SK-N-SH (cell line): ENCODE measurements around the gene IGF2BP2. TPM values are rescaled to one million over a fixed set of nuclear protein-coding genes. Genes with fewer than 3 reads are reported as not detected.
"Not testable (repeated sequence)": the region's sequence is repeated elsewhere in the genome, so short reads cannot be mapped to it uniquely, and the experiment has no call there.

Experiments used
- CTCF ChIA-PET: fragments of 300-600, 350-600 bp; formaldehyde crosslinking; extraction: SDS; loops from one replicate; lab custom pipeline; 2021; lab: Yijun Ruan, JAX
- POLR2A ChIA-PET: fragments of 350-600 bp; sonication (Branson Sonifier 250); formaldehyde crosslinking; extraction: SDS; loops from one replicate; lab custom pipeline; 2020; ENCODE audit warnings: antibody characterized with exemption, inconsistent platforms; lab: Yijun Ruan, JAX
- DNase-seq: peaks from one replicate; pipeline ENCODE4 v3.0.0; 2012
- H2AFZ ChIP-seq: fragments of 200-600 bp; sonication (generic); 2 replicates; pipeline ENCODE4 v1.8.1; 2016; ENCODE audit warnings: antibody characterized with exemption, mild to moderate bottlenecking, low read depth
- H3F3A ChIP-seq: fragments of 200-600 bp; sonication (generic); replicated peaks from 2 replicates; pipeline ENCODE3; 2016; ENCODE audit warnings: antibody characterized with exemption, mild to moderate bottlenecking; ENCODE audit not compliant: insufficient read depth
- H3K27ac ChIP-seq, 2 experiments: fragments of 200-500 bp in 1 of 2; fragments of 200-600 bp in 1 of 2; sonication (Bioruptor generic) in 1 of 2; sonication (generic), shearing (Covaris generic) in 1 of 2; 2 replicates each; pipeline versions ENCODE4 v1.5.1 to v1.6.1; 2014 to 2016; ENCODE audit warnings: low read depth in 2 of 2, inconsistent platforms in 1 of 2, low read length in 1 of 2, mild to moderate bottlenecking in 1 of 2, mixed read lengths in 1 of 2
- H3K27me3 ChIP-seq: fragments of 200-600 bp; sonication (generic), shearing (Covaris generic); 2 replicates; pipeline ENCODE4 v1.6.1; 2016; ENCODE audit warnings: mixed run types; ENCODE audit not compliant: insufficient read depth
- H3K36me3 ChIP-seq, 2 experiments: fragments of 200-500 bp in 1 of 2; fragments of 200-600 bp in 1 of 2; sonication (Bioruptor generic) in 1 of 2; sonication (generic) in 1 of 2; replicated peaks in 1 of 2; 2 replicates each; pipeline versions ENCODE3 to v1.5.1; 2014 to 2016; ENCODE audit warnings: low read length in 1 of 2, mild to moderate bottlenecking in 1 of 2; ENCODE audit not compliant: insufficient read depth in 2 of 2, control insufficient read depth in 1 of 2
- H3K4me1 ChIP-seq, 2 experiments: fragments of 200-500 bp in 1 of 2; fragments of 200-600 bp in 1 of 2; sonication (Bioruptor generic) in 1 of 2; sonication (generic), shearing (Covaris generic) in 1 of 2; 2 replicates each; pipeline versions ENCODE4 v1.5.1 to v1.6.1; 2014 to 2016; ENCODE audit warnings: low read depth in 1 of 2, low read length in 1 of 2, mixed run types in 1 of 2; ENCODE audit not compliant: insufficient read depth in 2 of 2, control insufficient read depth in 1 of 2
- H3K4me2 ChIP-seq: fragments of 200-600 bp; sonication (generic), shearing (Covaris generic); 2 replicates; pipeline ENCODE4 v1.6.1; 2017; ENCODE audit warnings: mixed run types
- H3K4me3 ChIP-seq, 2 experiments: fragments of 200-500 bp in 1 of 2; fragments of 200-600 bp in 1 of 2; sonication (Bioruptor generic) in 1 of 2; sonication (generic), shearing (Covaris generic) in 1 of 2; 2 replicates each; pipeline versions ENCODE4 v1.5.1 to v1.8.1; 2014 to 2016; ENCODE audit warnings: low read depth in 2 of 2, inconsistent platforms in 1 of 2, low read length in 1 of 2, mild to moderate bottlenecking in 1 of 2, mixed read lengths in 1 of 2, moderate library complexity in 1 of 2
- H3K79me2 ChIP-seq: fragments of 200-600 bp; sonication (generic); 2 replicates; pipeline ENCODE4 v1.8.1; 2017; ENCODE audit warnings: mild to moderate bottlenecking; ENCODE audit not compliant: insufficient read depth
- H3K9ac ChIP-seq: fragments of 200-600 bp; sonication (generic); 2 replicates; pipeline ENCODE4 v1.6.1; 2017; ENCODE audit warnings: mixed run types
- H3K9me2 ChIP-seq: fragments of 200-600 bp; sonication (generic); 2 replicates; pipeline ENCODE4 v1.6.1; 2017; ENCODE audit warnings: mixed run types
- H3K9me3 ChIP-seq: fragments of 200-600 bp; sonication (generic); 2 replicates; pipeline ENCODE4 v1.6.1; 2017; ENCODE audit warnings: mixed run types, mild to moderate bottlenecking, moderate library complexity
- H4K20me1 ChIP-seq: fragments of 200-600 bp; sonication (generic); 2 replicates; pipeline ENCODE4 v1.6.1; 2017; ENCODE audit warnings: mild to moderate bottlenecking, mixed run types; ENCODE audit not compliant: insufficient read depth
- CHD2 ChIP-seq: fragments of 150-350 bp; IDR thresholded peaks from 2 replicates; pipeline ENCODE4 v1.6.1; 2018; ENCODE audit warnings: low read length; ENCODE audit not compliant: partially characterized antibody
- EP300 ChIP-seq, 2 experiments: IDR thresholded peaks; 2 replicates each; pipeline versions ENCODE4 v1.4.0 to v1.6.1; 2012; ENCODE audit warnings: borderline replicate concordance in 1 of 2, low read depth in 1 of 2, low read length in 1 of 2
- EZH2phosphoT487 ChIP-seq: fragments of 200-600 bp; sonication (generic); IDR thresholded peaks from 2 replicates; pipeline ENCODE4 v1.6.1; 2017; ENCODE audit warnings: low read depth, mixed run types, mild to moderate bottlenecking, antibody characterized with exemption, moderate library complexity, borderline replicate concordance
- MEF2A ChIP-seq: IDR thresholded peaks from 2 replicates; pipeline ENCODE4 v1.4.0; 2012; ENCODE audit warnings: low read depth, borderline replicate concordance
- NFIC ChIP-seq: IDR thresholded peaks from 2 replicates; pipeline ENCODE4 v1.4.0; 2012; ENCODE audit warnings: borderline replicate concordance
- NRF1 ChIP-seq: IDR thresholded peaks from 2 replicates; pipeline ENCODE4 v1.6.1; 2012; ENCODE audit warnings: low read depth, mild to moderate bottlenecking, low read length
- PBX3 ChIP-seq: IDR thresholded peaks from 2 replicates; pipeline ENCODE4; 2012
- POLR2AphosphoS5 ChIP-seq: IDR thresholded peaks from 2 replicates; pipeline ENCODE4 v1.6.1; 2012; ENCODE audit warnings: low read depth, low read length
- RFX5 ChIP-seq: IDR thresholded peaks from 2 replicates; pipeline ENCODE4 v1.6.1; 2012; ENCODE audit warnings: mild to moderate bottlenecking, improper control_type of control experiment, low read length
- RXRA ChIP-seq: IDR thresholded peaks from 2 replicates; pipeline ENCODE4 v1.4.0; 2012; ENCODE audit warnings: low read depth, mild to moderate bottlenecking, borderline replicate concordance
- SIN3A ChIP-seq: IDR thresholded peaks from 2 replicates; pipeline ENCODE4 v1.6.1; 2012; ENCODE audit warnings: low read depth, mild to moderate bottlenecking, low read length, moderate library complexity, borderline replicate concordance
- SMC3 ChIP-seq: IDR thresholded peaks from 2 replicates; pipeline ENCODE4 v1.6.1; 2012; ENCODE audit warnings: low read depth, low read length, improper control_type of control experiment
- TAF1 ChIP-seq: IDR thresholded peaks from 2 replicates; pipeline ENCODE4 v1.6.1; 2012; ENCODE audit warnings: low read depth, mild to moderate bottlenecking, low read length, moderate library complexity, borderline replicate concordance
- TCF12 ChIP-seq: IDR thresholded peaks from 2 replicates; pipeline ENCODE4 v1.4.0; 2012
- USF1 ChIP-seq: IDR thresholded peaks from 2 replicates; pipeline ENCODE4 v1.4.0; 2012; ENCODE audit warnings: low read depth, borderline replicate concordance
- USF2 ChIP-seq: fragments of 150-350 bp; IDR thresholded peaks from 2 replicates; pipeline ENCODE4 v1.6.1; 2017; ENCODE audit warnings: antibody characterized with exemption, low read length, low read depth, borderline replicate concordance
- WGBS: methylation state at CpG from one replicate; pipeline ENCODE4 v1.1.6; 2017; ENCODE audit warnings: low lambda C conversion rate; 5-methylcytosine and 5-hydroxymethylcytosine counted together
- polyA plus RNA-seq, 3 experiments: library from polyadenylated mRNA; depleted of rRNA; stranded (reverse); fragments of >200 nt; gene quantifications; 2 replicates each; pipeline ENCODE4 v1.2.3, GENCODE V29; 2012

The IGF2BP2 gene
- polyA plus RNA-seq, 1 of the 3 experiments (the other 2 are of a cell fraction) = 5.4 TPM

GRCh38 chr3:185856652-185857051 lies 31.8 kb upstream of the IGF2BP2 start:
- ChIA-PET POLR2A (no interaction called here), CTCF (no interaction called here)
- TF ChIP-seq USF1 (no peak), USF2 (no peak), MEF2A (no peak), RXRA (no peak), EP300 (IDR thresholded peaks at IDR 0.05; ENCODE audit: borderline replicate concordance in 1 of 2, low read depth in 1 of 2, low read length in 1 of 2) (no peak), NFIC (no peak), CHD2 (no peak), NRF1 (no peak), SMC3 (no peak), TCF12 (no peak), POLR2AphosphoS5 (no peak), EZH2phosphoT487 (no peak), PBX3 (no peak), RFX5 (no peak), SIN3A (no peak), TAF1 (no peak)
- H3K27me3 ChIP-seq = no peaks in the 10 kb centered on the region
- H3K9me2 ChIP-seq = no peaks in the 10 kb centered on the region
- no peak overlapping the region for H3K4me3 ChIP-seq
- H3K36me3 ChIP-seq = no peaks in the 10 kb centered on the region
- H3K4me2 ChIP-seq = no peak overlapping the region
- no peaks in the 10 kb centered on the region for H4K20me1 ChIP-seq
- no peak for DNase-seq
- no peak overlapping the region for H3K27ac ChIP-seq
- no peaks in the 10 kb centered on the region for H3K9me3 ChIP-seq
- no peaks in the 10 kb centered on the region for H3K4me1 ChIP-seq
- H3F3A ChIP-seq = no peaks in the 10 kb centered on the region
- H3K79me2 ChIP-seq = no peaks in the 10 kb centered on the region
- H2AFZ ChIP-seq = no peak overlapping the region
- H3K9ac ChIP-seq = no peak overlapping the region

GRCh38 chr3:185853771-185854170 lies 28.9 kb upstream of the IGF2BP2 start:
- H3F3A ChIP-seq, H2AFZ ChIP-seq, H3K27ac ChIP-seq, H3K9me2 ChIP-seq, H3K36me3 ChIP-seq, H4K20me1 ChIP-seq, H3K4me1 ChIP-seq, H3K27me3 ChIP-seq, H3K79me2 ChIP-seq, H3K9me3 ChIP-seq, H3K9ac ChIP-seq, DNase-seq, POLR2A ChIA-PET, H3K4me2 ChIP-seq, H3K4me3 ChIP-seq, CTCF ChIA-PET: not testable (repeated sequence)
- 94% methylated on average over 3 of the region's 3 CpGs for whole genome bisulfite sequencing
